H9 (cell line): Measurements from ENCODE around the gene TBL1X. TPM values are rescaled to one million over a fixed set of nuclear protein-coding genes. Genes with fewer than 3 reads are reported as not detected.

Experiments
- DNase-seq: peaks from one replicate; pipeline ENCODE4 v3.0.0-alpha.2; 2017
- H2AFZ ChIP-seq: one replicate; pipeline ENCODE4 v1.6.1; 2013; ENCODE audit warnings: mild to moderate bottlenecking, low read length, control low read depth, moderate library complexity
- H2AK5ac ChIP-seq: 2 replicates; pipeline ENCODE4 v1.6.1; 2013; ENCODE audit warnings: low read length, control low read depth, mixed read lengths; ENCODE audit not compliant: insufficient read length
- H2BK120ac ChIP-seq: one replicate; pipeline ENCODE4 v1.6.1; 2013; ENCODE audit warnings: low read depth, mild to moderate bottlenecking, low read length, control low read depth, inconsistent platforms; ENCODE audit not compliant: poor library complexity, severe bottlenecking
- H2BK12ac ChIP-seq: 2 replicates; pipeline ENCODE4 v1.6.1; 2013; ENCODE audit warnings: low read length, control low read depth, mixed read lengths, low read depth; ENCODE audit not compliant: insufficient read length
- H2BK15ac ChIP-seq: 2 replicates; pipeline ENCODE4 v1.6.1; 2013; ENCODE audit warnings: low read depth, low read length, control low read depth
- H2BK20ac ChIP-seq: one replicate; pipeline ENCODE4 v1.6.1; 2013; ENCODE audit warnings: low read depth, mild to moderate bottlenecking, low read length, control low read depth, inconsistent platforms; ENCODE audit not compliant: poor library complexity, severe bottlenecking
- H2BK5ac ChIP-seq: 2 replicates; pipeline ENCODE4 v1.6.1; 2013; ENCODE audit warnings: low read length, control low read depth, mixed read lengths; ENCODE audit not compliant: insufficient read length
- H3K14ac ChIP-seq: 2 replicates; pipeline ENCODE4 v1.6.1; 2013; ENCODE audit warnings: low read length, control low read depth; ENCODE audit not compliant: insufficient read depth
- H3K18ac ChIP-seq: 2 replicates; pipeline ENCODE4 v1.6.1; 2013; ENCODE audit warnings: low read depth, mild to moderate bottlenecking, mixed read lengths, low read length, control low read depth; ENCODE audit not compliant: insufficient read length
- H3K23ac ChIP-seq: 2 replicates; pipeline ENCODE4 v1.6.1; 2013; ENCODE audit warnings: low read length, control low read depth, mixed read lengths, low read depth; ENCODE audit not compliant: insufficient read length
- H3K23me2 ChIP-seq: 2 replicates; pipeline ENCODE4 v1.6.1; 2013; ENCODE audit warnings: low read depth, mild to moderate bottlenecking, mixed read lengths, low read length, control low read depth; ENCODE audit not compliant: insufficient read length, poor library complexity, severe bottlenecking
- H3K27ac ChIP-seq: 2 replicates; pipeline ENCODE4 v1.5.1; 2013; ENCODE audit warnings: low read length, control low read depth, mixed read lengths, low read depth; ENCODE audit not compliant: insufficient read length
- H3K27me3 ChIP-seq: 2 replicates; pipeline ENCODE4 v1.6.1; 2013; ENCODE audit warnings: low read length, control low read depth, inconsistent platforms; ENCODE audit not compliant: insufficient read depth
- H3K4ac ChIP-seq: 2 replicates; pipeline ENCODE4 v1.6.1; 2013; ENCODE audit warnings: low read depth, mild to moderate bottlenecking, control low read depth, inconsistent platforms, low read length, moderate library complexity
- H3K4me1 ChIP-seq: 2 replicates; pipeline ENCODE4 v1.6.1; 2013; ENCODE audit warnings: low read length, control low read depth, inconsistent platforms; ENCODE audit not compliant: insufficient read depth
- H3K4me2 ChIP-seq: 2 replicates; pipeline ENCODE4 v1.6.1; 2013; ENCODE audit warnings: low read length, control low read depth, mixed read lengths; ENCODE audit not compliant: insufficient read length, insufficient read depth
- H3K56ac ChIP-seq: 2 replicates; pipeline ENCODE4 v1.6.1; 2013; ENCODE audit warnings: low read depth, mild to moderate bottlenecking, mixed read lengths, low read length, control low read depth; ENCODE audit not compliant: insufficient read length
- H3K79me1 ChIP-seq: 2 replicates; pipeline ENCODE4 v1.6.1; 2013; ENCODE audit warnings: low read depth, mild to moderate bottlenecking, moderate library complexity, low read length, control low read depth, inconsistent platforms; ENCODE audit not compliant: insufficient read depth, poor library complexity, severe bottlenecking
- H3K79me2 ChIP-seq: 2 replicates; pipeline ENCODE4 v1.6.1; 2013; ENCODE audit warnings: low read length, control low read depth, inconsistent platforms; ENCODE audit not compliant: insufficient read depth
- H3K9ac ChIP-seq: 2 replicates; pipeline ENCODE4 v1.6.1; 2013; ENCODE audit warnings: low read length, control low read depth, mixed read lengths; ENCODE audit not compliant: insufficient read length; ENCODE audit errors: extremely low read depth
- H3K9me3 ChIP-seq: one replicate; pipeline ENCODE4 v1.6.1; 2013; ENCODE audit warnings: low read depth, low read length, inconsistent platforms; ENCODE audit not compliant: control insufficient read depth
- H3T11ph ChIP-seq: one replicate; pipeline ENCODE4 v1.6.1; 2013; ENCODE audit warnings: mild to moderate bottlenecking, low read length, control low read depth, inconsistent platforms
- H4K20me1 ChIP-seq: one replicate; pipeline ENCODE4 v1.6.1; 2013; ENCODE audit not compliant: control insufficient read depth, insufficient read length, insufficient read depth
- H4K5ac ChIP-seq: 2 replicates; pipeline ENCODE4 v1.6.1; 2013; ENCODE audit warnings: low read depth, mild to moderate bottlenecking, mixed read lengths, low read length, control low read depth; ENCODE audit not compliant: insufficient read length
- H4K8ac ChIP-seq: replicated peaks from 2 replicates; pipeline ENCODE4 v1.6.1; 2013; ENCODE audit warnings: low read length, control low read depth, mixed read lengths, low read depth; ENCODE audit not compliant: insufficient read length
- H4K91ac ChIP-seq: 2 replicates; pipeline ENCODE4 v1.6.1; 2013; ENCODE audit warnings: low read depth, mild to moderate bottlenecking, moderate library complexity, mixed read lengths, low read length, control low read depth; ENCODE audit not compliant: insufficient read length
- H3K27ac Mint-ChIP-seq, 3 experiments: 2 replicates in 2 of 3; 3 replicates in 1 of 3; pipeline ENCODE4 v1.8.0; 2020 to 2021; ENCODE audit warnings: mixed read lengths in 3 of 3, mild to moderate bottlenecking in 1 of 3, moderate library complexity in 1 of 3
- H3K27me3 Mint-ChIP-seq: 2 replicates; pipeline ENCODE4 v1.8.0; 2021; ENCODE audit warnings: low read depth, mild to moderate bottlenecking, moderate library complexity, mixed read lengths
- H3K36me3 Mint-ChIP-seq, 3 experiments: 2 replicates in 2 of 3; 3 replicates in 1 of 3; pipeline ENCODE4 v1.8.0; 2020 to 2021; ENCODE audit warnings: low read depth in 3 of 3, mixed read lengths in 3 of 3; ENCODE audit not compliant: insufficient read depth in 1 of 3
- H3K4me1 Mint-ChIP-seq, 2 experiments: 2 replicates each; pipeline ENCODE4 v1.8.0; 2020; ENCODE audit warnings: mixed read lengths in 2 of 2
- H3K4me3 Mint-ChIP-seq, 2 experiments: 2 replicates in 1 of 2; 3 replicates in 1 of 2; pipeline ENCODE4 v1.8.0; 2020 to 2021; ENCODE audit warnings: mild to moderate bottlenecking in 2 of 2, mixed read lengths in 2 of 2, moderate library complexity in 1 of 2
- H3K9me3 Mint-ChIP-seq, 2 experiments: 2 replicates in 1 of 2; 3 replicates in 1 of 2; pipeline ENCODE4 v1.8.0; 2020; ENCODE audit warnings: mild to moderate bottlenecking in 2 of 2, mixed read lengths in 2 of 2, moderate library complexity in 1 of 2
- WGBS: extraction: QIAGEN DNeasy Blood & Tissue Kit; methylation state at CpG from one replicate; pipeline ENCODE4 v1.1.7; 2013; ENCODE audit warnings: missing lambda C conversion rate, low lambda C conversion rate, mixed read lengths; ENCODE audit not compliant: insufficient read length; ENCODE audit errors: extremely low coverage; 5-methylcytosine and 5-hydroxymethylcytosine counted together
- total RNA-seq: library from RNA; stranded (reverse); gene quantifications from 2 replicates; pipeline ENCODE4 v1.2.1, GENCODE V29; 2021
- TF ChIP-seq, protein P1 (sequence below): fragments of 200-600 bp; sonication (generic); conservative IDR thresholded peaks from 3 replicates; pipeline ENCODE4 v1.8.0; 2021; ENCODE audit warnings: antibody characterized with exemption, mild to moderate bottlenecking

TBL1X gene
- total RNA-seq, 1 experiment from 2014 or later = 24.1 TPM

DNA sequence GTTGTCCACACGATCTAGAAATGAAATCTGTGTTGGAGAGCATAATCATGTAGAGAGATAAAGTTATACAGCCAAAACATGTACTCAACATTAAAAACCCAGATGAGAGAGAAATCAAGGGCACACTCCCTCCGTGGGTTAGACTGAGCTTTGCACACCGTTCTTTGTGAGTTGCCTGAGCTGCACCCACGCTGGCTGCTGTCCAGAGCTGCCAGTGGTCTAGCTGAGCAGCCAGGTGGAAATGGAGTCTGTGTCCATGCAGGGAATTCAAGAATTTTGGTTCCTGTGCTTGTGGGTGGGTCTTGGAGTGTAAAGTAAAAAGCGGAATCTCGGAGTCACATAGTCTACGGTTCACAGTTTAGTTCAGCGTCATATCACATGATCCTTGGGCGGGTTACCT, 216.2 kb downstream of the TBL1X start:
- H4K20me1 ChIP-seq = no peaks in the 10 kb centered on the region
- TF ChIP-seq, protein P1, sequence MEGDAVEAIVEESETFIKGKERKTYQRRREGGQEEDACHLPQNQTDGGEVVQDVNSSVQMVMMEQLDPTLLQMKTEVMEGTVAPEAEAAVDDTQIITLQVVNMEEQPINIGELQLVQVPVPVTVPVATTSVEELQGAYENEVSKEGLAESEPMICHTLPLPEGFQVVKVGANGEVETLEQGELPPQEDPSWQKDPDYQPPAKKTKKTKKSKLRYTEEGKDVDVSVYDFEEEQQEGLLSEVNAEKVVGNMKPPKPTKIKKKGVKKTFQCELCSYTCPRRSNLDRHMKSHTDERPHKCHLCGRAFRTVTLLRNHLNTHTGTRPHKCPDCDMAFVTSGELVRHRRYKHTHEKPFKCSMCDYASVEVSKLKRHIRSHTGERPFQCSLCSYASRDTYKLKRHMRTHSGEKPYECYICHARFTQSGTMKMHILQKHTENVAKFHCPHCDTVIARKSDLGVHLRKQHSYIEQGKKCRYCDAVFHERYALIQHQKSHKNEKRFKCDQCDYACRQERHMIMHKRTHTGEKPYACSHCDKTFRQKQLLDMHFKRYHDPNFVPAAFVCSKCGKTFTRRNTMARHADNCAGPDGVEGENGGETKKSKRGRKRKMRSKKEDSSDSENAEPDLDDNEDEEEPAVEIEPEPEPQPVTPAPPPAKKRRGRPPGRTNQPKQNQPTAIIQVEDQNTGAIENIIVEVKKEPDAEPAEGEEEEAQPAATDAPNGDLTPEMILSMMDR = no peak
- no peaks in the 10 kb centered on the region for H3K9me3 ChIP-seq
- H3K56ac ChIP-seq = no peak overlapping the region
- Mint-ChIP-seq H3K36me3 (peaks cover 23 to 33% (median 32%) of the 10 kb centered on the region in 3 experiments), H3K27ac (no peak overlapping the region), H3K4me1 (peaks cover 9 to 10% of the 10 kb centered on the region in 2 experiments), H3K4me3 (no peak overlapping the region), H3K9me3 (peaks cover under 1 to 58% of the 10 kb centered on the region in 2 experiments; a peak in 4 of 5 replicates), H3K27me3 (peaks cover 4% of the 10 kb centered on the region; the same call in 1 of the 2 replicates)
- no peak overlapping the region for H2AFZ ChIP-seq
- no peak overlapping the region for H3K4me2 ChIP-seq
- no peaks in the 10 kb centered on the region for H3K23me2 ChIP-seq
- no peak overlapping the region for H2BK5ac ChIP-seq
- H3K14ac ChIP-seq = no peak overlapping the region
- H2BK20ac ChIP-seq = no peak overlapping the region
- no CpG with 5 or more reads among the region's 9 CpGs for WGBS
- H3K23ac ChIP-seq = no peak overlapping the region
- H3K4me1 ChIP-seq = no peaks in the 10 kb centered on the region
- no peak overlapping the region for H3K18ac ChIP-seq
- H3K4ac ChIP-seq = no peak overlapping the region
- H3K27ac ChIP-seq = no peak overlapping the region
- H2BK120ac ChIP-seq = no peak overlapping the region
- no peak overlapping the region for H3K9ac ChIP-seq
- no peak overlapping the region for H2BK15ac ChIP-seq
- H4K8ac ChIP-seq = no peak overlapping the region
- H4K91ac ChIP-seq = no peak overlapping the region
- no peak for DNase-seq
- H3K79me2 ChIP-seq = no peaks in the 10 kb centered on the region
- H4K5ac ChIP-seq = no peak overlapping the region
- H3K79me1 ChIP-seq = no peaks in the 10 kb centered on the region
- no peaks in the 10 kb centered on the region for H3K27me3 ChIP-seq
- no peak overlapping the region for H3T11ph ChIP-seq
- H2AK5ac ChIP-seq = no peak overlapping the region
- no peak overlapping the region for H2BK12ac ChIP-seq
